Measurements from ENCODE around the gene IWS1.

Gene IWS1

DNA sequence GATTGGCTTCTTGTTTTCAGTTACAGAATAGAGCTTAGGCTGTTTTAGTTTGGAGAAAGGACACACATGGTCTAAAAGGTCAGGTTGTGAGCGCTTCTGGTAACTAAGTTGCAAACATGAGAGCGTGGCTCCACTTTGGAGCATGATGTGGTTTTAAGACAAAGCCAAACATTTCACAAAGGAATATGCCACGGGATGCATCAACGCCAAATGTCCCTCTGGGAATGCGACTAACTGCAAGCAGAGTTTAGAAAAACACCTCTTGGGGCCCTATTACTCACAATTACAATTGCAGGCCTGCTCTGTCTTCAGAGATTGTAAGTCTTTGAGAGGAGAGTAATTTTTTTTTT, 34.6 kb upstream of the IWS1 start:
- DNase-seq (ENCODE audit: low read depth): peak; percentile 85
- TF ChIP-seq, protein P1, sequence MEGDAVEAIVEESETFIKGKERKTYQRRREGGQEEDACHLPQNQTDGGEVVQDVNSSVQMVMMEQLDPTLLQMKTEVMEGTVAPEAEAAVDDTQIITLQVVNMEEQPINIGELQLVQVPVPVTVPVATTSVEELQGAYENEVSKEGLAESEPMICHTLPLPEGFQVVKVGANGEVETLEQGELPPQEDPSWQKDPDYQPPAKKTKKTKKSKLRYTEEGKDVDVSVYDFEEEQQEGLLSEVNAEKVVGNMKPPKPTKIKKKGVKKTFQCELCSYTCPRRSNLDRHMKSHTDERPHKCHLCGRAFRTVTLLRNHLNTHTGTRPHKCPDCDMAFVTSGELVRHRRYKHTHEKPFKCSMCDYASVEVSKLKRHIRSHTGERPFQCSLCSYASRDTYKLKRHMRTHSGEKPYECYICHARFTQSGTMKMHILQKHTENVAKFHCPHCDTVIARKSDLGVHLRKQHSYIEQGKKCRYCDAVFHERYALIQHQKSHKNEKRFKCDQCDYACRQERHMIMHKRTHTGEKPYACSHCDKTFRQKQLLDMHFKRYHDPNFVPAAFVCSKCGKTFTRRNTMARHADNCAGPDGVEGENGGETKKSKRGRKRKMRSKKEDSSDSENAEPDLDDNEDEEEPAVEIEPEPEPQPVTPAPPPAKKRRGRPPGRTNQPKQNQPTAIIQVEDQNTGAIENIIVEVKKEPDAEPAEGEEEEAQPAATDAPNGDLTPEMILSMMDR (conservative IDR thresholded peaks at IDR 0.05; ENCODE audit: control insufficient read depth, insufficient read depth, low read depth, low read length): no peak
- H3K4me3 ChIP-seq (ENCODE audit: control insufficient read depth, low read depth, low read length): no peak overlapping the region

DNA sequence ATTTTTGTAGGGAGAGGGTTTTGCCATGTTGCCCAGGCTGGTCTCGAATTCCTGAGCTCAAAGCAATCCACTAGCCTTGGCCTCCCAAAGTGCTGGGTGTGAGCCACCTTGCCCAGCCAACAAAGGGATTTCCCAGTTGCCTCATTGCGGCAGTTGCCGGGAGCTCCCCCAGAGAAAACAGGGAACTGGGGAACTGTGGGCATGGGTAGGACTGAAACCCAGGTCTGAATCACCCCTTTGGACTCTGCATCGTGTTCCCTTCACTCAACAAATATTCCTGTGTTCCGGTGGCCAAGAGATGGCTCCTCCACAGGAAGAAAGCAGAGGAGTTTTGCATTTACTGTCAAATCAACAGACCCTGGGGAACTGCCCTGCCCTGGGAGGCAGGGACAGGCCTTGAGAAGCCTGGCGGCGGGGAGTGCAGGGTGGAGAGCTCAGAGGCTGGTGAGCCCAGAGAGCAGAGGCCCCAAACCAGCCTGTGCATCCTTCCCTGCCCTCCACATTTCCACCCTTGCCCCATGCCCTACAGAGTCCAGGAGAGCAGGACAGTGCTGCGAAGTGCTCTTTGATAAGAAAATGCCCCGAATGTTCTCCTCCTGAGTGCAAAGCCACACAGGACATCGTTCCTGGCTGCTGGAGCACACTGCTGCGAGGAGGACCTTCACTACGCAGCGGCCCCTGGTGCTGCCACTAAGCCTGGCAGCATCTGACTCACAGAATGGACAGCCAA, 34.1 kb upstream of the IWS1 start:
- H3K4me3 ChIP-seq (ENCODE audit: control insufficient read depth, low read depth, low read length): no peak overlapping the region
- TF ChIP-seq, protein P1 (conservative IDR thresholded peaks at IDR 0.05; ENCODE audit: control insufficient read depth, insufficient read depth, low read depth, low read length): peak; percentile 3
- DNase-seq (ENCODE audit: low read depth): peak; percentile 13

DNA sequence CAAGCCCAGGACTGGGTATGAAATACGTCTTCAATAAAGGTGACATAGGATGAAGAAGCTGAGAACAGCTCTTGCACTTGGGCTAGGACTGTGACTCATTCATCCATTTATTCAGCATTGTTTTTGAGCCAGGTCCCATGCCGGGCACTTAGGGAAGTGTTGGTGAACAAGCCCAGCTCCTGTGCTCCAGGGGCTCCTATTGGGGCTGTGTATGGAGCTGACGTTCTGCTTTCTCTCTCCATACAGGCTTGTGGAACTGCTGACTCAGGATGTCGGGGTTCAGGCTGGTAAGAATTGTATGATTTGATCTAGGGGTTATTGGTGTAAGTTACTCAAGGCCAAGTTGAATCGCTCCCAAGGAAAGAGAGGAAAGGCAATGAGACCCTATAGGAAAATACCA, 33.2 kb upstream of the IWS1 start:
- DNase-seq (ENCODE audit: low read depth): no peak
- H3K4me3 ChIP-seq (ENCODE audit: control insufficient read depth, low read depth, low read length): no peak overlapping the region
- TF ChIP-seq, protein P1 (conservative IDR thresholded peaks at IDR 0.05; ENCODE audit: control insufficient read depth, insufficient read depth, low read depth, low read length): no peak

DNA sequence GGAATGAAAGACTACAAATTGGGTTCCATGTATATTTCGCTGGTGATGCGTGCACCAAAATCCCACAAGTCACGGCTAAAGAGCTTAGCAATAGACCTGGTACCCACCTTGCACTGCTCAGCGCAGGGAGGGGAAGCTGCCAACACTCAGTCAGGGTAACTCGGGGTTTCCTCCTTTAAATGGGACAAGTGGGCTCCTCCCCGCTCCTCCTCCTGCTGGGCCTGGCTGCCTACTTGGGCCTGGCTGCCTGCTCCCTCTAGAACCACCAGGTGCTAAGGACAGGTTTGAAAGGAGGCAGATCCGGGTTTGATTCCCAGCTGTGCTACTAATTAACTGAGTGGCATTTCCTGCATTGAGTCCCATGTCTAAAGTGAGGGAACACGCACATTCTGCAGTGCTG, 32.6 kb upstream of the IWS1 start:
- TF ChIP-seq, protein P1 (conservative IDR thresholded peaks at IDR 0.05; ENCODE audit: control insufficient read depth, insufficient read depth, low read depth, low read length): no peak
- no peak overlapping the region for H3K4me3 ChIP-seq (ENCODE audit: control insufficient read depth, low read depth, low read length)
- no peak for DNase-seq (ENCODE audit: low read depth)

DNA sequence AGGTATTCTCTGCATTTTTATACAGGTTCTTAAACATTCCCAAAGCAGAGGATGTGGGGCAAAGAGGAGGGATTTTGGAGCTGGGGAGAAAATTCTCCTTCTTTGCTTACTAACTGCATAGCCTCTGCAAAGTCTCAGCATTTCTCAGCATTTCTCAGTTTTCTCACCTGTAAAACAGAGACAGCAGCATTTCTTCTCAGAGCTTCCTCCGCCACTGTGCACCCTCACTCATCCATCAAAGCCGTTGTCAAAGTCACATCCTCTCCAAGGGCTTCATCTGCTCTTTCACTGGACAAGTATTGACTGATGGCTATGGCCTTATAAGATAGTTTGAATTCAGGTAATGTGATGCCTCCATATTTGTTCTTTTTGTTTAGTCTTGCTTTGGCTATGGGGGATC, 26.6 kb upstream of the IWS1 start:
- TF ChIP-seq, protein P1 (conservative IDR thresholded peaks at IDR 0.05; ENCODE audit: control insufficient read depth, insufficient read depth, low read depth, low read length): no peak
- no peak overlapping the region for H3K4me3 ChIP-seq (ENCODE audit: control insufficient read depth, low read depth, low read length)
- no peak for DNase-seq (ENCODE audit: low read depth)

DNA sequence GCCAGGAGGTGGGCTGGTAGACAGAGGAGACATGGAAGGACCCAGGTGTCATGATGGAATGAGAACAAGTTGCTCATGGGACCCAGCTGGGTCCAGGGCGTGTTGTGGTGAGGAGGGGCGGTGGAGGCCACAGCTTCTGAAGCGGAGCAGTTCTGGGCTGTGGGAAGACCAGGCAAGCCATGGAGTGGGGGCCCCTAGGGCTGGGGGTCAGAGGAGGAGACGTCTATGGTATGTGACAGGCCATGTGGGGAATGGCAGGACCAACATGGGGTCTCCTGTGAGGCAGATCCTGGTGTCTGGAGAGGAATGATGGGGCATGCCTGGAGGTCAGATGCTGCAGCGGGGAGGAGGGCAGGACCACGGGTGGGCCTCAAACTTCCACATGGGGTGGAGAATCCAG, 26.0 kb upstream of the IWS1 start:
- no peak for DNase-seq (ENCODE audit: low read depth)
- no peak overlapping the region for H3K4me3 ChIP-seq (ENCODE audit: control insufficient read depth, low read depth, low read length)
- TF ChIP-seq, protein P1 (conservative IDR thresholded peaks at IDR 0.05; ENCODE audit: control insufficient read depth, insufficient read depth, low read depth, low read length): no peak

Data from fibroblast of mammary gland (primary cell).